WTC11 (cell line): ENCODE data around the gene SLC25A21. TPM values are rescaled to one million over a fixed set of nuclear protein-coding genes. Genes with fewer than 3 reads are reported as not detected.

Experiments
- ATAC-seq: fragments of 200-7000 bp; cut with Tn5 transposase; 2 replicates; pipeline ENCODE4 v1.10.0; 2021; ENCODE audit warnings: mild to moderate bottlenecking, moderate library complexity
- CTCF ChIA-PET: fragments of 300-600 bp; sonication (Branson Sonifier 250); formaldehyde crosslinking; loops from one replicate; lab custom pipeline; 2021; ENCODE audit warnings: antibody characterized with exemption; lab: Charles Lee
- POLR2A ChIA-PET: fragments of 350-600 bp; sonication (Branson Sonifier 250); formaldehyde crosslinking; loops from one replicate; lab custom pipeline; 2021; ENCODE audit warnings: antibody characterized with exemption; lab: Charles Lee
- DNase-seq: peaks from one replicate; pipeline ENCODE4 v3.0.0; 2021; ENCODE audit warnings: low spot score
- H3K27ac Mint-ChIP-seq: 2 replicates; pipeline ENCODE4 v1.8.0; 2021; ENCODE audit warnings: mixed read lengths
- H3K27me3 Mint-ChIP-seq: 2 replicates; pipeline ENCODE4 v1.8.0; 2021; ENCODE audit warnings: low read depth, mild to moderate bottlenecking, moderate library complexity, mixed read lengths
- H3K36me3 Mint-ChIP-seq: 2 replicates; pipeline ENCODE4 v1.8.0; 2021; ENCODE audit warnings: mixed read lengths
- H3K4me1 Mint-ChIP-seq: 2 replicates; pipeline ENCODE4 v1.8.0; 2022; ENCODE audit warnings: mixed read lengths
- H3K4me3 Mint-ChIP-seq: 2 replicates; pipeline ENCODE4 v1.8.0; 2021; ENCODE audit warnings: mild to moderate bottlenecking, moderate library complexity, mixed read lengths
- H3K9me3 Mint-ChIP-seq: 2 replicates; pipeline ENCODE4 v1.8.0; 2021; ENCODE audit warnings: mixed read lengths
- ATF1 ChIP-seq: sonication (generic); formaldehyde crosslinking; IDR thresholded peaks from 2 replicates; pipeline ENCODE4 v1.8.1; 2023; ENCODE audit warnings: mild to moderate bottlenecking, moderate library complexity, missing genetic modification reagents
- ERG ChIP-seq: fragments of 250-450 bp; sonication (Bioruptor Pico); IDR thresholded peaks from 2 replicates; pipeline ENCODE4 v1.8.0; 2021; ENCODE audit warnings: mild to moderate bottlenecking
- ESRRA ChIP-seq: sonication (generic); formaldehyde crosslinking; IDR thresholded peaks from 2 replicates; pipeline ENCODE4 v1.8.1; 2022; ENCODE audit warnings: mild to moderate bottlenecking, missing genetic modification reagents, borderline replicate concordance
- ETV6 ChIP-seq: sonication (generic); formaldehyde crosslinking; IDR thresholded peaks from 2 replicates; pipeline ENCODE4 v1.8.1; 2022; ENCODE audit warnings: mild to moderate bottlenecking, missing genetic modification reagents
- GRHL2 ChIP-seq: fragments of 250-450 bp; sonication (Bioruptor Pico); IDR thresholded peaks from 2 replicates; pipeline ENCODE4 v1.8.0; 2022; ENCODE audit warnings: mild to moderate bottlenecking, moderate library complexity; ENCODE audit not compliant: insufficient replicate concordance, severe bottlenecking
- HMGA2 ChIP-seq: fragments of 250-450 bp; sonication (Bioruptor Pico); IDR thresholded peaks from 2 replicates; pipeline ENCODE4 v1.4.0; 2021; ENCODE audit warnings: mild to moderate bottlenecking, moderate library complexity
- MYBL2 ChIP-seq: sonication (generic); formaldehyde crosslinking; IDR thresholded peaks from 2 replicates; pipeline ENCODE4 v1.8.1; 2023; ENCODE audit warnings: mild to moderate bottlenecking, moderate library complexity, missing genetic modification reagents
- NFYB ChIP-seq: sonication (generic); formaldehyde crosslinking; conservative IDR thresholded peaks from 2 replicates; pipeline ENCODE4 v1.8.0; 2022; ENCODE audit warnings: low read depth, missing genetic modification reagents
- NR3C1 ChIP-seq: sonication (generic); formaldehyde crosslinking; conservative IDR thresholded peaks from 2 replicates; pipeline ENCODE4 v1.8.1; 2023; ENCODE audit warnings: low read depth, mild to moderate bottlenecking, missing genetic modification reagents
- PRRX2 ChIP-seq: fragments of 250-450 bp; sonication (Bioruptor Pico); IDR thresholded peaks from 2 replicates; pipeline ENCODE4 v1.8.0; 2021; ENCODE audit warnings: mild to moderate bottlenecking
- USF1 ChIP-seq: sonication (generic); formaldehyde crosslinking; IDR thresholded peaks from 2 replicates; pipeline ENCODE4 v1.8.0; 2022; ENCODE audit warnings: mild to moderate bottlenecking, missing genetic modification reagents
- ZNF138 ChIP-seq: sonication (generic); formaldehyde crosslinking; conservative IDR thresholded peaks from 2 replicates; pipeline ENCODE4 v1.8.1; 2022; ENCODE audit warnings: mild to moderate bottlenecking, moderate library complexity, missing genetic modification reagents
- ZNF396 ChIP-seq: fragments of 250-450 bp; sonication (Bioruptor Pico); IDR thresholded peaks from 2 replicates; pipeline ENCODE4 v1.8.0; 2021; ENCODE audit warnings: mild to moderate bottlenecking, moderate library complexity, borderline replicate concordance
- ZNF423 ChIP-seq: fragments of 250-450 bp; sonication (Bioruptor Pico); IDR thresholded peaks from 2 replicates; pipeline ENCODE4 v2.1.2; 2022; ENCODE audit warnings: mild to moderate bottlenecking, moderate library complexity
- ZNF425 ChIP-seq: fragments of 250-450 bp; sonication (Bioruptor Pico); conservative IDR thresholded peaks from 2 replicates; pipeline ENCODE4 v1.9.0; 2021; ENCODE audit warnings: mild to moderate bottlenecking
- total RNA-seq: library from RNA; stranded (reverse); gene quantifications from 3 replicates; pipeline ENCODE4 v1.2.3, GENCODE V29; 2021
- TF ChIP-seq, protein P1 (sequence below): sonication (generic); formaldehyde crosslinking; IDR thresholded peaks from 2 replicates; pipeline ENCODE4 v1.8.1; 2022; ENCODE audit warnings: missing genetic modification reagents, borderline replicate concordance
- TF ChIP-seq, protein P2 (sequence below): fragments of 250-450 bp; sonication (Bioruptor Pico); IDR thresholded peaks from 2 replicates; pipeline ENCODE4 v1.9.0; 2021; ENCODE audit warnings: mild to moderate bottlenecking, borderline replicate concordance
- TF ChIP-seq, protein P3 (sequence below): sonication (generic); formaldehyde crosslinking; IDR thresholded peaks from 2 replicates; pipeline ENCODE4 v1.8.0; 2023; ENCODE audit warnings: missing genetic modification reagents, mild to moderate bottlenecking, borderline replicate concordance

SLC25A21 gene
- total RNA-seq, 1 experiment from 2014 or later = 8.2 TPM

DNA sequence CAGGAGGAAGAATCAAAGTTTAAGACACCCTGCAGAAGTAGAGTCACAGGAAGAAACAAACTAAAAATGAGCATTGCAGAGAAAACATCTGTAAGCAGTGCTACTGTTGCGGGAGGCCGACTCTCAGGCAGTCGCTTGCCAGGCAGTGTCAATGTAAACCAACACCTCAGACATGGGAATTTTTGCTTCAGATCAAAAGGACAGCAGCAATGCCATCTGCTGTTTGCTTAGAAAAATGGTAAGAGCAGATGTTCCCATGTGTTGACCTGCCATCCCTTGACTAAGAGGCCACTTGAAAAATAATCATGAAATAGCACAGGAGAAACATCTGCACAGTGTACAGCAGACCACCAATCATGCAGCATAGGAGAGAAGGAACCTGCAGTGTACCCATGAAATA is 196.6 kb downstream of the SLC25A21 start (continued):
- TF ChIP-seq ZNF138 (CRISPR knock-in tag) (no peak), USF1 (CRISPR knock-in tag) (no peak), ZNF425 (no peak), ETV6 (CRISPR knock-in tag) (no peak), ESRRA (CRISPR knock-in tag) (no peak), NR3C1 (CRISPR knock-in tag) (no peak), ZNF423 (CRISPR knock-in tag) (no peak), MYBL2 (CRISPR knock-in tag) (no peak), ZNF396 (no peak)
- TF ChIP-seq, protein P1, sequence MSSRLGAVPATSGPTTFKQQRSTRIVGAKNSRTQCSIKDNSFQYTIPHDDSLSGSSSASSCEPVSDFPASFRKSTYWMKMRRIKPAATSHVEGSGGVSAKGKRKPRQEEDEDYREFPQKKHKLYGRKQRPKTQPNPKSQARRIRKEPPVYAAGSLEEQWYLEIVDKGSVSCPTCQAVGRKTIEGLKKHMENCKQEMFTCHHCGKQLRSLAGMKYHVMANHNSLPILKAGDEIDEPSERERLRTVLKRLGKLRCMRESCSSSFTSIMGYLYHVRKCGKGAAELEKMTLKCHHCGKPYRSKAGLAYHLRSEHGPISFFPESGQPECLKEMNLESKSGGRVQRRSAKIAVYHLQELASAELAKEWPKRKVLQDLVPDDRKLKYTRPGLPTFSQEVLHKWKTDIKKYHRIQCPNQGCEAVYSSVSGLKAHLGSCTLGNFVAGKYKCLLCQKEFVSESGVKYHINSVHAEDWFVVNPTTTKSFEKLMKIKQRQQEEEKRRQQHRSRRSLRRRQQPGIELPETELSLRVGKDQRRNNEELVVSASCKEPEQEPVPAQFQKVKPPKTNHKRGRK (CRISPR knock-in tag) = no peak

DNA sequence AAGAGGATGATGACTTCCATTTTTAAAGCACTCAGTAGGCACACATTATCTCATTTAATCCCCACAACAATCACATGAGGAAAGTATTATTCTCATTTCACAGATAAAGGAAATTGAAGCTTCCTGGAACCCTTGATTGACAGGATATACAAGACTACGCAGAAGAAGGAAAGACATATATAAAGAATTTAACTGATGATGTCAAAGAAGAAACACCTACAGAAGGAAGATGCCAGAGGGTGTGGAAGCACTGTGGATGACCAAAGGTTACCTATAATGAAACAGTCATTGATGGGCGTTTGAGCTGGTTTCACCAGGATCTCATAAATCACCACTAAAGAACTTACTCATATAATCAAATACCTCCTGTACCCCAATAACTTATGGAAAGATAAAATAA is 197.4 kb downstream of the SLC25A21 start:
- Mint-ChIP-seq H3K4me1 (peaks cover 15% of the 10 kb centered on the region), H3K27me3 (no peaks in the 10 kb centered on the region), H3K9me3 (no peaks in the 10 kb centered on the region), H3K27ac (no peak overlapping the region), H3K36me3 (no peaks in the 10 kb centered on the region), H3K4me3 (no peak overlapping the region)
- no peak for DNase-seq
- POLR2A ChIA-PET = no interaction called here
- ATAC-seq = no peak
- CTCF ChIA-PET = no interaction called here
- TF ChIP-seq, protein P2, sequence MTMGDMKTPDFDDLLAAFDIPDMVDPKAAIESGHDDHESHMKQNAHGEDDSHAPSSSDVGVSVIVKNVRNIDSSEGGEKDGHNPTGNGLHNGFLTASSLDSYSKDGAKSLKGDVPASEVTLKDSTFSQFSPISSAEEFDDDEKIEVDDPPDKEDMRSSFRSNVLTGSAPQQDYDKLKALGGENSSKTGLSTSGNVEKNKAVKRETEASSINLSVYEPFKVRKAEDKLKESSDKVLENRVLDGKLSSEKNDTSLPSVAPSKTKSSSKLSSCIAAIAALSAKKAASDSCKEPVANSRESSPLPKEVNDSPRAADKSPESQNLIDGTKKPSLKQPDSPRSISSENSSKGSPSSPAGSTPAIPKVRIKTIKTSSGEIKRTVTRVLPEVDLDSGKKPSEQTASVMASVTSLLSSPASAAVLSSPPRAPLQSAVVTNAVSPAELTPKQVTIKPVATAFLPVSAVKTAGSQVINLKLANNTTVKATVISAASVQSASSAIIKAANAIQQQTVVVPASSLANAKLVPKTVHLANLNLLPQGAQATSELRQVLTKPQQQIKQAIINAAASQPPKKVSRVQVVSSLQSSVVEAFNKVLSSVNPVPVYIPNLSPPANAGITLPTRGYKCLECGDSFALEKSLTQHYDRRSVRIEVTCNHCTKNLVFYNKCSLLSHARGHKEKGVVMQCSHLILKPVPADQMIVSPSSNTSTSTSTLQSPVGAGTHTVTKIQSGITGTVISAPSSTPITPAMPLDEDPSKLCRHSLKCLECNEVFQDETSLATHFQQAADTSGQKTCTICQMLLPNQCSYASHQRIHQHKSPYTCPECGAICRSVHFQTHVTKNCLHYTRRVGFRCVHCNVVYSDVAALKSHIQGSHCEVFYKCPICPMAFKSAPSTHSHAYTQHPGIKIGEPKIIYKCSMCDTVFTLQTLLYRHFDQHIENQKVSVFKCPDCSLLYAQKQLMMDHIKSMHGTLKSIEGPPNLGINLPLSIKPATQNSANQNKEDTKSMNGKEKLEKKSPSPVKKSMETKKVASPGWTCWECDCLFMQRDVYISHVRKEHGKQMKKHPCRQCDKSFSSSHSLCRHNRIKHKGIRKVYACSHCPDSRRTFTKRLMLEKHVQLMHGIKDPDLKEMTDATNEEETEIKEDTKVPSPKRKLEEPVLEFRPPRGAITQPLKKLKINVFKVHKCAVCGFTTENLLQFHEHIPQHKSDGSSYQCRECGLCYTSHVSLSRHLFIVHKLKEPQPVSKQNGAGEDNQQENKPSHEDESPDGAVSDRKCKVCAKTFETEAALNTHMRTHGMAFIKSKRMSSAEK = no peak
- TF ChIP-seq HMGA2 (CRISPR knock-in tag) = no peak
- no peak for TF ChIP-seq ETV6 (CRISPR knock-in tag)
- TF ChIP-seq, protein P1 (CRISPR knock-in tag) = no peak
- TF ChIP-seq ERG (CRISPR knock-in tag) = no peak
- no peak for TF ChIP-seq NR3C1 (CRISPR knock-in tag)
- no peak for TF ChIP-seq GRHL2 (CRISPR knock-in tag)
- TF ChIP-seq, protein P3, sequence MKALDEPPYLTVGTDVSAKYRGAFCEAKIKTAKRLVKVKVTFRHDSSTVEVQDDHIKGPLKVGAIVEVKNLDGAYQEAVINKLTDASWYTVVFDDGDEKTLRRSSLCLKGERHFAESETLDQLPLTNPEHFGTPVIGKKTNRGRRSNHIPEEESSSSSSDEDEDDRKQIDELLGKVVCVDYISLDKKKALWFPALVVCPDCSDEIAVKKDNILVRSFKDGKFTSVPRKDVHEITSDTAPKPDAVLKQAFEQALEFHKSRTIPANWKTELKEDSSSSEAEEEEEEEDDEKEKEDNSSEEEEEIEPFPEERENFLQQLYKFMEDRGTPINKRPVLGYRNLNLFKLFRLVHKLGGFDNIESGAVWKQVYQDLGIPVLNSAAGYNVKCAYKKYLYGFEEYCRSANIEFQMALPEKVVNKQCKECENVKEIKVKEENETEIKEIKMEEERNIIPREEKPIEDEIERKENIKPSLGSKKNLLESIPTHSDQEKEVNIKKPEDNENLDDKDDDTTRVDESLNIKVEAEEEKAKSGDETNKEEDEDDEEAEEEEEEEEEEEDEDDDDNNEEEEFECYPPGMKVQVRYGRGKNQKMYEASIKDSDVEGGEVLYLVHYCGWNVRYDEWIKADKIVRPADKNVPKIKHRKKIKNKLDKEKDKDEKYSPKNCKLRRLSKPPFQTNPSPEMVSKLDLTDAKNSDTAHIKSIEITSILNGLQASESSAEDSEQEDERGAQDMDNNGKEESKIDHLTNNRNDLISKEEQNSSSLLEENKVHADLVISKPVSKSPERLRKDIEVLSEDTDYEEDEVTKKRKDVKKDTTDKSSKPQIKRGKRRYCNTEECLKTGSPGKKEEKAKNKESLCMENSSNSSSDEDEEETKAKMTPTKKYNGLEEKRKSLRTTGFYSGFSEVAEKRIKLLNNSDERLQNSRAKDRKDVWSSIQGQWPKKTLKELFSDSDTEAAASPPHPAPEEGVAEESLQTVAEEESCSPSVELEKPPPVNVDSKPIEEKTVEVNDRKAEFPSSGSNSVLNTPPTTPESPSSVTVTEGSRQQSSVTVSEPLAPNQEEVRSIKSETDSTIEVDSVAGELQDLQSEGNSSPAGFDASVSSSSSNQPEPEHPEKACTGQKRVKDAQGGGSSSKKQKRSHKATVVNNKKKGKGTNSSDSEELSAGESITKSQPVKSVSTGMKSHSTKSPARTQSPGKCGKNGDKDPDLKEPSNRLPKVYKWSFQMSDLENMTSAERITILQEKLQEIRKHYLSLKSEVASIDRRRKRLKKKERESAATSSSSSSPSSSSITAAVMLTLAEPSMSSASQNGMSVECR (CRISPR knock-in tag) = no peak
- no peak for TF ChIP-seq NFYB (CRISPR knock-in tag)
- no peak for TF ChIP-seq ATF1
- no peak for TF ChIP-seq PRRX2 (CRISPR knock-in tag)
